Endothelial cell of umbilical vein (primary cell): ENCODE results near the gene SLCO2B1. TPM values are rescaled to one million over a fixed set of nuclear protein-coding genes. Genes with fewer than 3 reads are reported as not detected.

Experiments
- BruUV-seq: library from RNA; stranded (reverse); fragments of 400-500 nt; replicated peaks from 2 replicates; lab custom pipeline; 2021; lab: Mats Ljungman, UMichigan
- CTCF ChIA-PET: fragments of 300-600, 350-600 bp; sonication (Branson Sonifier 250); formaldehyde crosslinking; loops from one replicate; lab custom pipeline; 2021; ENCODE audit warnings: antibody characterized with exemption, inconsistent platforms; lab: Charles Lee
- POLR2A ChIA-PET: fragments of 300-600, 350-600 bp; sonication (Branson Sonifier 250); formaldehyde crosslinking; loops from one replicate; lab custom pipeline; 2021; ENCODE audit warnings: antibody characterized with exemption, inconsistent platforms; lab: Charles Lee
- DNase-seq: peaks from one replicate; pipeline ENCODE4 v3.0.0-alpha.2; 2011; ENCODE audit warnings: low read depth, low spot score
- FAIRE-seq: peaks from 2 replicates; lab custom pipeline; 2011; peaks lifted over from hg19 to GRCh38; lab: Jason Lieb, UNC
- H2AFZ ChIP-seq: 2 replicates; pipeline ENCODE4 v1.6.0; 2012; ENCODE audit warnings: low read depth, low read length, control low read depth, inconsistent platforms
- H3K27ac ChIP-seq: 2 replicates; pipeline ENCODE4 v1.5.1; 2011; ENCODE audit warnings: low read depth, mild to moderate bottlenecking, control low read depth, low read length, moderate library complexity; ENCODE audit not compliant: insufficient read depth
- H3K27me3 ChIP-seq, 2 experiments: 2 replicates each; pipeline versions ENCODE4 v1.6.0 to v1.6.1; 2011; ENCODE audit warnings: low read length in 2 of 2, mixed read lengths in 1 of 2; ENCODE audit not compliant: control insufficient read depth in 2 of 2, insufficient read depth in 2 of 2
- H3K36me3 ChIP-seq, 2 experiments: 2 replicates in 1 of 2; 3 replicates in 1 of 2; pipeline ENCODE4 v1.5.1; 2011; ENCODE audit warnings: low read length in 2 of 2, mild to moderate bottlenecking in 1 of 2, moderate library complexity in 1 of 2; ENCODE audit not compliant: control insufficient read depth in 2 of 2, insufficient read depth in 2 of 2; ENCODE audit errors: extremely low read depth in 1 of 2
- H3K4me1 ChIP-seq: 3 replicates; pipeline ENCODE4 v1.5.1; 2011; ENCODE audit warnings: mild to moderate bottlenecking, low read length; ENCODE audit not compliant: control insufficient read depth, insufficient read depth; ENCODE audit errors: extremely low read depth
- H3K4me2 ChIP-seq: 2 replicates; pipeline ENCODE4 v1.6.1; 2011; ENCODE audit warnings: low read length, control low read depth, mixed read lengths; ENCODE audit not compliant: insufficient read depth
- H3K4me3 ChIP-seq, 3 experiments: fragments of 200-600 bp in 1 of 3; sonication (generic), shearing (Covaris generic) in 1 of 3; replicated peaks in 1 of 3; 2 replicates each; pipeline ENCODE4 v1.5.1; 2011 to 2016; ENCODE audit warnings: control low read depth in 3 of 3, low read length in 3 of 3, mild to moderate bottlenecking in 2 of 3, inconsistent platforms in 1 of 3, low read depth in 1 of 3, moderate library complexity in 1 of 3; ENCODE audit not compliant: insufficient read depth in 1 of 3
- H3K79me2 ChIP-seq: 2 replicates; pipeline ENCODE4 v1.6.0; 2012; ENCODE audit warnings: low read length, inconsistent platforms; ENCODE audit not compliant: control insufficient read depth, insufficient read depth
- H3K9ac ChIP-seq: replicated peaks from 2 replicates; pipeline ENCODE3; 2011; ENCODE audit warnings: low read length, control low read depth; ENCODE audit not compliant: insufficient read depth; ENCODE audit errors: extremely low read depth
- H3K9me1 ChIP-seq: replicated peaks from 3 replicates; pipeline ENCODE4 v1.6.0; 2011; ENCODE audit warnings: mild to moderate bottlenecking, low read length; ENCODE audit not compliant: control insufficient read depth, insufficient read depth; ENCODE audit errors: extremely low read depth
- H3K9me3 ChIP-seq: replicated peaks from 2 replicates; pipeline ENCODE4 v1.5.1; 2012; ENCODE audit warnings: low read length, inconsistent platforms; ENCODE audit not compliant: control insufficient read depth, insufficient read depth
- H4K20me1 ChIP-seq: replicated peaks from 2 replicates; pipeline ENCODE3; 2011; ENCODE audit warnings: mild to moderate bottlenecking, low read length; ENCODE audit not compliant: control insufficient read depth, insufficient read depth; ENCODE audit errors: extremely low read depth
- EZH2 ChIP-seq: IDR thresholded peaks from 2 replicates; pipeline ENCODE4 v1.6.1; 2012; ENCODE audit warnings: borderline replicate concordance, low read depth, mild to moderate bottlenecking, moderate library complexity, low read length, inconsistent platforms; ENCODE audit not compliant: severe bottlenecking
- FOS ChIP-seq: IDR thresholded peaks from 2 replicates; pipeline ENCODE4 v1.6.1; 2011; ENCODE audit warnings: mild to moderate bottlenecking, low read length, moderate library complexity, borderline replicate concordance; ENCODE audit not compliant: insufficient read depth
- GATA2 ChIP-seq: IDR thresholded peaks from 2 replicates; pipeline ENCODE4 v1.7.0; 2011; ENCODE audit warnings: low read depth, mild to moderate bottlenecking, moderate library complexity, mixed read lengths, low read length; ENCODE audit not compliant: insufficient read length, insufficient read depth
- JUN ChIP-seq: IDR thresholded peaks from 2 replicates; pipeline ENCODE4 v1.6.1; 2011; ENCODE audit warnings: borderline replicate concordance, low read depth; ENCODE audit not compliant: insufficient read length, insufficient read depth
- MYC ChIP-seq: IDR thresholded peaks from one replicate; pipeline ENCODE4 v1.6.1; 2011; ENCODE audit warnings: mild to moderate bottlenecking, low read depth, low read length
- POLR2A ChIP-seq: IDR thresholded peaks from 2 replicates; pipeline ENCODE4 v1.6.1; 2012; ENCODE audit warnings: low read depth, mild to moderate bottlenecking, control low read depth, low read length
- POLR2AphosphoS5 ChIP-seq: IDR thresholded peaks from 2 replicates; pipeline ENCODE4 v1.6.1; 2012; ENCODE audit warnings: low read depth, mild to moderate bottlenecking, control low read depth, low read length, moderate library complexity; ENCODE audit not compliant: insufficient read depth
- dilution Hi-C: fragments of 300-500 bp; cut with MboI; formaldehyde crosslinking; loops from one replicate; pipeline ENCODE4 v1.15.0; 2019; ENCODE audit warnings: low sequenced_read_pairs; ENCODE audit not compliant: extremely low pct_ligation_motif_present
- intact Hi-C: fragments of 100-400 bp; cut with micrococcal nuclease; formaldehyde crosslinking; loops from one replicate; pipeline ENCODE4 v1.10.0; 2022
- polyA plus RNA-seq, 4 experiments: library from polyadenylated mRNA; depleted of rRNA in 3 of 4; stranded (reverse) in 3 of 4; unstranded in 1 of 4; fragments of >200 nt; gene quantifications; 2 replicates each; pipeline versions ENCODE4 v1.2.1 to v1.2.3, GENCODE V29; 2011 to 2012; ENCODE audit warnings: missing spikeins in 1 of 4
- total RNA-seq: library from RNA; stranded (reverse); gene quantifications from 2 replicates; pipeline ENCODE4 v1.2.3, GENCODE V29; 2021
- TF ChIP-seq, protein P1 (sequence below), 2 donors: IDR thresholded peaks; 1 replicate in 1 of 2; 2 replicates in 1 of 2; pipeline ENCODE4 v1.5.1; 2011; ENCODE audit warnings: low read length in 2 of 2, mild to moderate bottlenecking in 2 of 2, moderate library complexity in 2 of 2, control low read depth in 1 of 2, inconsistent platforms in 1 of 2, low read depth in 1 of 2; ENCODE audit not compliant: insufficient read depth in 1 of 2; ENCODE audit errors: extremely low read depth in 1 of 2
- TF ChIP-seq, protein P2 (sequence below): IDR thresholded peaks from 2 replicates; pipeline ENCODE4 v1.6.1; 2011; ENCODE audit not compliant: insufficient read depth, insufficient read length

SLCO2B1 gene
- total and polyA plus RNA-seq, 2 donors (not counting 3 experiments of a cell fraction or from before 2014, with no cell fraction given): 0.04 TPM; not detected in 1

DNA sequence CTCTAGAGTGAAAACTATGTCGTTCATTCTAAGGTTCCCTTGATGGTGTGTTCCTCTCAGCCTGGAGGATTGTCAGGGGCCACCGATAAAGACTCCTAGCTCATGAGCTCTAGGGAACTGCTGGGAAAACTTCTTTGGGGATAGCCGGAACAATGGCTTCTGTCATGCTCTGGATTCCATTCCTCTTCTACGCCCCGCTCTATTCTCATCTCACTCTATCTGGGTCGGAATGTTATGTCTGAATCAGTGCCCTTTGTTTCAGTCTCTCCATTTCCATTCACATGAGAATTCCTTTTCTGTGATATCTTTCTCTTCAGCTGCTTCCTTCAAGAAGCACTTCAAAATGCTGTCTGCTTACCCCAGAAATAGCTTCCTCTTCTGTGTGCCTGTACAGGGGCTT is 16.9 kb upstream of the SLCO2B1 start:
- Histone ChIP-seq H3K9me1 (no peaks in the 10 kb centered on the region), H3K36me3 (no peaks in the 10 kb centered on the region), H3K4me2 (no peak overlapping the region), H3K79me2 (no peaks in the 10 kb centered on the region), H3K9ac (no peak overlapping the region), H2AFZ (no peak overlapping the region), H3K27me3 (peaks cover 13 to 17% of the 10 kb centered on the region in 2 experiments), H3K4me1 (no peaks in the 10 kb centered on the region), H3K4me3 (no peak overlapping the region), H3K9me3 (no peaks in the 10 kb centered on the region), H3K27ac (no peak overlapping the region), H4K20me1 (no peaks in the 10 kb centered on the region)
- DNase-seq (no peak), FAIRE-seq (no peak)
- no TSS peak for BruUV-seq
- TF ChIP-seq MYC: no peak
- no peak for TF ChIP-seq GATA2
- TF ChIP-seq JUN: no peak
- TF ChIP-seq EZH2: no peak
- no peak for TF ChIP-seq POLR2AphosphoS5
- TF ChIP-seq, protein P1, sequence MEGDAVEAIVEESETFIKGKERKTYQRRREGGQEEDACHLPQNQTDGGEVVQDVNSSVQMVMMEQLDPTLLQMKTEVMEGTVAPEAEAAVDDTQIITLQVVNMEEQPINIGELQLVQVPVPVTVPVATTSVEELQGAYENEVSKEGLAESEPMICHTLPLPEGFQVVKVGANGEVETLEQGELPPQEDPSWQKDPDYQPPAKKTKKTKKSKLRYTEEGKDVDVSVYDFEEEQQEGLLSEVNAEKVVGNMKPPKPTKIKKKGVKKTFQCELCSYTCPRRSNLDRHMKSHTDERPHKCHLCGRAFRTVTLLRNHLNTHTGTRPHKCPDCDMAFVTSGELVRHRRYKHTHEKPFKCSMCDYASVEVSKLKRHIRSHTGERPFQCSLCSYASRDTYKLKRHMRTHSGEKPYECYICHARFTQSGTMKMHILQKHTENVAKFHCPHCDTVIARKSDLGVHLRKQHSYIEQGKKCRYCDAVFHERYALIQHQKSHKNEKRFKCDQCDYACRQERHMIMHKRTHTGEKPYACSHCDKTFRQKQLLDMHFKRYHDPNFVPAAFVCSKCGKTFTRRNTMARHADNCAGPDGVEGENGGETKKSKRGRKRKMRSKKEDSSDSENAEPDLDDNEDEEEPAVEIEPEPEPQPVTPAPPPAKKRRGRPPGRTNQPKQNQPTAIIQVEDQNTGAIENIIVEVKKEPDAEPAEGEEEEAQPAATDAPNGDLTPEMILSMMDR (IDR thresholded peaks at IDR 0.05; ENCODE audit: extremely low read depth in 1 of 2, insufficient read depth in 1 of 2, low read depth in 1 of 2, low read length in 2 of 2): no peak
- no peak for TF ChIP-seq FOS
- TF ChIP-seq POLR2A: no peak
- TF ChIP-seq, protein P2, sequence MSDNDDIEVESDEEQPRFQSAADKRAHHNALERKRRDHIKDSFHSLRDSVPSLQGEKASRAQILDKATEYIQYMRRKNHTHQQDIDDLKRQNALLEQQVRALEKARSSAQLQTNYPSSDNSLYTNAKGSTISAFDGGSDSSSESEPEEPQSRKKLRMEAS: no peak
- ChIA-PET CTCF (interaction anchor here (0.8 to 15.2 kb wide), 7 partner anchors 8 to 205 kb away, joined by 3 to 1202 read pairs (median 6); no protein-coding TSS in a partner anchor), POLR2A (no interaction called here)
- dilution Hi-C loops (no loop called here), intact Hi-C loops (no loop called here)
